HCT116 (cell line): Measurements from ENCODE around the gene GPATCH2L. TPM values are rescaled to one million over a fixed set of nuclear protein-coding genes. Genes with fewer than 3 reads are reported as not detected.

Experiments used
- ATAC-seq: fragments of 200-7000 bp; cut with Tn5 transposase; 2 replicates; pipeline ENCODE4 v1.9.1; 2020; ENCODE audit warnings: mild to moderate bottlenecking, moderate library complexity
- BruUV-seq: library from RNA; stranded (reverse); fragments of 400-500 nt; replicated peaks from 2 replicates; lab custom pipeline; 2021; lab: Mats Ljungman, UMichigan
- CTCF ChIA-PET: fragments of 300-600 bp; sonication (Branson Sonifier 250); formaldehyde crosslinking; loops from one replicate; lab custom pipeline; 2021; ENCODE audit warnings: antibody characterized with exemption; lab: Charles Lee
- POLR2A ChIA-PET: fragments of 300-600, 350-600 bp; sonication (Branson Sonifier 250); formaldehyde crosslinking; loops from one replicate; lab custom pipeline; 2021; ENCODE audit warnings: antibody characterized with exemption; lab: Charles Lee
- RAD21 ChIA-PET, 2 experiments: fragments of 300-600 bp; sonication (Branson Sonifier 250); formaldehyde crosslinking; loops; one replicate each; lab custom pipeline; 2023; ENCODE audit warnings: low total read pairs in 2 of 2; ENCODE audit not compliant: uncharacterized antibody in 2 of 2, unreplicated experiment in 2 of 2, low non-redundant PET in 1 of 2; lab: Charles Lee
- DNase-seq: peaks from one replicate; pipeline ENCODE4 v3.0.0-alpha.2; 2010; ENCODE audit warnings: low read depth, low spot score
- H2AFZ ChIP-seq: fragments of 200-600 bp; shearing (Covaris generic), sonication (generic); 2 replicates; pipeline ENCODE4 v1.6.1; 2017; ENCODE audit warnings: low read depth, mixed run types, mixed read lengths, antibody characterized with exemption, low read length; ENCODE audit not compliant: poor library complexity, severe bottlenecking
- H3K27ac ChIP-seq: 2 replicates; pipeline ENCODE4 v1.5.1; 2012; ENCODE audit warnings: low read depth, low read length
- H3K27me3 ChIP-seq: fragments of 200-600 bp; sonication (generic); 2 replicates; pipeline ENCODE4 v1.6.1; 2016; ENCODE audit warnings: mixed run types, low read length, mixed read lengths; ENCODE audit not compliant: insufficient read depth
- H3K36me3 ChIP-seq, 2 experiments: fragments of 200-500 bp in 1 of 2; fragments of 200-600 bp in 1 of 2; sonication (Bioruptor generic) in 1 of 2; sonication (generic) in 1 of 2; 2 replicates each; pipeline versions ENCODE4 v1.5.1 to v1.6.1; 2014 to 2016; ENCODE audit warnings: low read length in 2 of 2, inconsistent platforms in 1 of 2, mixed read lengths in 1 of 2, mixed run types in 1 of 2; ENCODE audit not compliant: insufficient read depth in 2 of 2, control insufficient read depth in 1 of 2
- H3K4me1 ChIP-seq, 2 experiments: fragments of 200-600 bp in 1 of 2; sonication (generic) in 1 of 2; 2 replicates each; pipeline versions ENCODE4 v1.5.1 to v1.6.1; 2012 to 2017; ENCODE audit warnings: low read length in 2 of 2, inconsistent platforms in 1 of 2, mild to moderate bottlenecking in 1 of 2, mixed read lengths in 1 of 2, mixed run types in 1 of 2, moderate library complexity in 1 of 2; ENCODE audit not compliant: insufficient read depth in 2 of 2, control insufficient read depth in 1 of 2
- H3K4me2 ChIP-seq: fragments of 200-600 bp; sonication (generic); 2 replicates; pipeline ENCODE4 v1.6.1; 2017; ENCODE audit warnings: mixed run types, low read length, mixed read lengths
- H3K4me3 ChIP-seq, 2 experiments: fragments of 200-600 bp in 1 of 2; sonication (generic) in 1 of 2; replicated peaks in 1 of 2; 2 replicates each; pipeline ENCODE4 v1.5.1; 2011 to 2016; ENCODE audit warnings: low read length in 2 of 2, control low read depth in 1 of 2, low read depth in 1 of 2, mild to moderate bottlenecking in 1 of 2, mixed read lengths in 1 of 2, mixed run types in 1 of 2
- H3K79me2 ChIP-seq: fragments of 200-600 bp; sonication (generic); 2 replicates; pipeline ENCODE4 v1.6.1; 2017; ENCODE audit warnings: mild to moderate bottlenecking, mixed run types, low read length, moderate library complexity, mixed read lengths; ENCODE audit not compliant: insufficient read depth
- H3K9ac ChIP-seq: fragments of 200-600 bp; sonication (generic); 2 replicates; pipeline ENCODE4 v1.6.1; 2016; ENCODE audit warnings: low read length, mixed read lengths
- H3K9me2 ChIP-seq: fragments of 200-600 bp; sonication (generic), shearing (Covaris generic); 2 replicates; pipeline ENCODE4 v1.6.1; 2017; ENCODE audit warnings: mixed run types, mild to moderate bottlenecking, moderate library complexity; ENCODE audit not compliant: insufficient read depth
- H3K9me3 ChIP-seq, 2 experiments: fragments of 200-500 bp in 1 of 2; fragments of 200-600 bp in 1 of 2; sonication (Bioruptor generic) in 1 of 2; sonication (generic) in 1 of 2; 2 replicates each; pipeline ENCODE4 v1.6.1; 2014 to 2017; ENCODE audit warnings: low read length in 2 of 2, mixed read lengths in 2 of 2, inconsistent platforms in 1 of 2, low read depth in 1 of 2, mild to moderate bottlenecking in 1 of 2, mixed run types in 1 of 2, moderate library complexity in 1 of 2; ENCODE audit not compliant: control insufficient read depth in 1 of 2, insufficient read depth in 1 of 2
- H4K20me1 ChIP-seq: fragments of 200-600 bp; sonication (generic), shearing (Covaris generic); 2 replicates; pipeline ENCODE4 v1.6.1; 2017; ENCODE audit warnings: mixed run types, mild to moderate bottlenecking, moderate library complexity; ENCODE audit not compliant: insufficient read depth
- ZFX ChIP-seq: fragments of 450-650 bp; IDR thresholded peaks from 2 replicates; pipeline ENCODE4 v1.6.1; 2017
- intact Hi-C: fragments of 100-400 bp; cut with micrococcal nuclease; formaldehyde crosslinking; loops from 2 replicates; pipeline ENCODE4 v1.10.0; 2022
- total RNA-seq: library from RNA; stranded (reverse); gene quantifications from one replicate; pipeline ENCODE4 v1.2.1, GENCODE V29; 2021; ENCODE audit not compliant: unreplicated experiment
- TF ChIP-seq, protein P1 (sequence below): IDR thresholded peaks from 2 replicates; pipeline ENCODE4 v1.6.1; 2011; ENCODE audit warnings: mild to moderate bottlenecking, low read length, moderate library complexity; ENCODE audit not compliant: insufficient replicate concordance; ENCODE audit errors: extremely low read depth
- TF ChIP-seq, protein P2 (sequence below), 3 experiments: fragments of 200-600 bp in 1 of 3; sonication (generic) in 1 of 3; IDR thresholded peaks in 2 of 3; conservative IDR thresholded peaks in 1 of 3; 2 replicates each; pipeline ENCODE4 v1.5.1; 2012 to 2017; ENCODE audit warnings: low read depth in 2 of 3, low read length in 2 of 3, antibody characterized with exemption in 1 of 3, borderline replicate concordance in 1 of 3, control low read depth in 1 of 3, mild to moderate bottlenecking in 1 of 3, mixed read lengths in 1 of 3, mixed run types in 1 of 3, moderate library complexity in 1 of 3; ENCODE audit not compliant: insufficient read depth in 1 of 3

GPATCH2L gene
- total RNA-seq, 1 experiment from 2014 or later: 49.2 TPM

- Histone ChIP-seq H3K36me3 (no peaks in the 10 kb centered on the region), H3K9me2 (no peaks in the 10 kb centered on the region), H3K9me3 (no peaks in the 10 kb centered on the region), H3K9ac (no peak overlapping the region), H3K4me3 (no peak overlapping the region), H3K4me1 (no peaks in the 10 kb centered on the region), H3K4me2 (no peak overlapping the region), H3K27ac (no peak overlapping the region), H2AFZ (no peak overlapping the region), H4K20me1 (no peaks in the 10 kb centered on the region), H3K27me3 (peaks cover 33% of the 10 kb centered on the region), H3K79me2 (no peaks in the 10 kb centered on the region)
- no peak for DNase-seq
- POLR2A ChIA-PET: no interaction called here
- TF ChIP-seq, protein P1, sequence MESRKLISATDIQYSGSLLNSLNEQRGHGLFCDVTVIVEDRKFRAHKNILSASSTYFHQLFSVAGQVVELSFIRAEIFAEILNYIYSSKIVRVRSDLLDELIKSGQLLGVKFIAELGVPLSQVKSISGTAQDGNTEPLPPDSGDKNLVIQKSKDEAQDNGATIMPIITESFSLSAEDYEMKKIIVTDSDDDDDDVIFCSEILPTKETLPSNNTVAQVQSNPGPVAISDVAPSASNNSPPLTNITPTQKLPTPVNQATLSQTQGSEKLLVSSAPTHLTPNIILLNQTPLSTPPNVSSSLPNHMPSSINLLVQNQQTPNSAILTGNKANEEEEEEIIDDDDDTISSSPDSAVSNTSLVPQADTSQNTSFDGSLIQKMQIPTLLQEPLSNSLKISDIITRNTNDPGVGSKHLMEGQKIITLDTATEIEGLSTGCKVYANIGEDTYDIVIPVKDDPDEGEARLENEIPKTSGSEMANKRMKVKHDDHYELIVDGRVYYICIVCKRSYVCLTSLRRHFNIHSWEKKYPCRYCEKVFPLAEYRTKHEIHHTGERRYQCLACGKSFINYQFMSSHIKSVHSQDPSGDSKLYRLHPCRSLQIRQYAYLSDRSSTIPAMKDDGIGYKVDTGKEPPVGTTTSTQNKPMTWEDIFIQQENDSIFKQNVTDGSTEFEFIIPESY: no peak
- no peak for TF ChIP-seq ZFX
- TF ChIP-seq, protein P2, sequence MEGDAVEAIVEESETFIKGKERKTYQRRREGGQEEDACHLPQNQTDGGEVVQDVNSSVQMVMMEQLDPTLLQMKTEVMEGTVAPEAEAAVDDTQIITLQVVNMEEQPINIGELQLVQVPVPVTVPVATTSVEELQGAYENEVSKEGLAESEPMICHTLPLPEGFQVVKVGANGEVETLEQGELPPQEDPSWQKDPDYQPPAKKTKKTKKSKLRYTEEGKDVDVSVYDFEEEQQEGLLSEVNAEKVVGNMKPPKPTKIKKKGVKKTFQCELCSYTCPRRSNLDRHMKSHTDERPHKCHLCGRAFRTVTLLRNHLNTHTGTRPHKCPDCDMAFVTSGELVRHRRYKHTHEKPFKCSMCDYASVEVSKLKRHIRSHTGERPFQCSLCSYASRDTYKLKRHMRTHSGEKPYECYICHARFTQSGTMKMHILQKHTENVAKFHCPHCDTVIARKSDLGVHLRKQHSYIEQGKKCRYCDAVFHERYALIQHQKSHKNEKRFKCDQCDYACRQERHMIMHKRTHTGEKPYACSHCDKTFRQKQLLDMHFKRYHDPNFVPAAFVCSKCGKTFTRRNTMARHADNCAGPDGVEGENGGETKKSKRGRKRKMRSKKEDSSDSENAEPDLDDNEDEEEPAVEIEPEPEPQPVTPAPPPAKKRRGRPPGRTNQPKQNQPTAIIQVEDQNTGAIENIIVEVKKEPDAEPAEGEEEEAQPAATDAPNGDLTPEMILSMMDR (IDR thresholded peaks at IDR 0.05 in 2 of 3, conservative IDR thresholded peaks at IDR 0.05 in 1 of 3; ENCODE audit: borderline replicate concordance in 1 of 3, insufficient read depth in 1 of 3, low read depth in 2 of 3, low read length in 2 of 3): no peak
- intact Hi-C loops: no loop called here
- ATAC-seq: no peak
- CTCF ChIA-PET: no interaction called here
- no TSS peak for BruUV-seq
- RAD21 ChIA-PET: no interaction called here
Measured at GRCh38 chr14:76129851-76130576, 21.7 kb upstream of the GPATCH2L start.
